Subcutaneous abdominal adipose tissue (tissue), 5 donors: Measurements from ENCODE around the gene RNASE7.
A peak's percentile ranks its signal among the peaks of the same experiment; 100 is the strongest.

Source experiments
- H3K27ac ChIP-seq: one replicate; pipeline ENCODE4 v1.7.0; 2013; ENCODE audit warnings: low read depth, mild to moderate bottlenecking, inconsistent platforms, low read length, moderate library complexity
- H3K27me3 ChIP-seq, 5 donors: one replicate each; pipeline ENCODE4 v1.7.0; 2013; ENCODE audit warnings: low read length in 5 of 5, inconsistent platforms in 1 of 5; ENCODE audit not compliant: control insufficient read depth in 5 of 5, insufficient read depth in 4 of 5
- H3K36me3 ChIP-seq, 5 donors: one replicate each; pipeline ENCODE4 v1.7.0; 2013; ENCODE audit warnings: low read length in 5 of 5; ENCODE audit not compliant: control insufficient read depth in 5 of 5, insufficient read depth in 5 of 5
- H3K4me1 ChIP-seq, 5 donors: one replicate each; pipeline ENCODE4 v1.7.0; 2013; ENCODE audit warnings: low read length in 5 of 5, mild to moderate bottlenecking in 3 of 5, moderate library complexity in 1 of 5; ENCODE audit not compliant: control insufficient read depth in 5 of 5, insufficient read depth in 5 of 5
- H3K4me3 ChIP-seq, 5 donors: one replicate each; pipeline ENCODE4 v1.7.0; 2013; ENCODE audit warnings: low read length in 5 of 5, low read depth in 1 of 5
- H3K9ac ChIP-seq, 5 donors: one replicate each; pipeline ENCODE4 v1.7.0; 2013; ENCODE audit warnings: low read length in 5 of 5, mild to moderate bottlenecking in 4 of 5, moderate library complexity in 3 of 5
- H3K9me3 ChIP-seq, 5 donors: one replicate each; pipeline ENCODE4 v1.7.0; 2013; ENCODE audit warnings: low read length in 5 of 5; ENCODE audit not compliant: control insufficient read depth in 5 of 5
- donor health status: healthy.
- donor health status: healthy.
- donor health status: healthy.
- donor health status: healthy.
- donor health status: healthy.

The RNASE7 gene

GRCh38 chr14:21081521-21082142 is 39.5 kb downstream of the RNASE7 start:
- Histone ChIP-seq H3K9me3 (no peaks in the 10 kb centered on the region), H3K27ac (no peak overlapping the region), H3K4me1 (peaks cover 0 to 42% (median 26%) of the 10 kb centered on the region in 5 donors), H3K4me3 (no peak overlapping the region), H3K9ac (no peak overlapping the region), H3K27me3 (no peaks in the 10 kb centered on the region), H3K36me3 (peaks cover 27 to 98% (median 89%) of the 10 kb centered on the region in 5 donors)

- Histone ChIP-seq H3K4me3 (no peak overlapping the region), H3K27me3 (no peaks in the 10 kb centered on the region), H3K36me3 (peaks cover 21 to 99% (median 90%) of the 10 kb centered on the region in 5 donors), H3K9me3 (no peaks in the 10 kb centered on the region), H3K9ac (peak overlapping the region in 1 of 5 donors; percentile 27), H3K4me1 (peaks cover 0 to 56% (median 38%) of the 10 kb centered on the region in 5 donors), H3K27ac (peak overlapping the region; percentile 89)
Measured at GRCh38 chr14:21083565-21084325, 41.6 kb downstream of the RNASE7 start.

GRCh38 chr14:21084396-21084795 is 42.2 kb downstream of the RNASE7 start:
- Histone ChIP-seq H3K9me3 (no peaks in the 10 kb centered on the region), H3K27ac (peak overlapping the region; percentile 89), H3K36me3 (peaks cover 21 to 99% (median 90%) of the 10 kb centered on the region in 5 donors), H3K4me3 (no peak overlapping the region), H3K4me1 (peaks cover 3 to 56% (median 38%) of the 10 kb centered on the region in 5 donors), H3K27me3 (no peaks in the 10 kb centered on the region), H3K9ac (peak overlapping the region in 1 of 5 donors; percentile 74)

GRCh38 chr14:21084998-21085853 is 43.1 kb downstream of the RNASE7 start:
- H3K9ac ChIP-seq: peak overlapping the region in 4 of 5 donors; percentile 33 to 74 (median 46)
- peak overlapping the region; percentile 89 for H3K27ac ChIP-seq

GRCh38 chr14:21086908-21087293 is 44.7 kb downstream of the RNASE7 start:
- no peaks in the 10 kb centered on the region for H3K27me3 ChIP-seq
- peaks cover 6 to 62% (median 38%) of the 10 kb centered on the region in 5 donors for H3K4me1 ChIP-seq
- no peaks in the 10 kb centered on the region for H3K9me3 ChIP-seq
- peaks cover 17 to 99% (median 86%) of the 10 kb centered on the region in 5 donors for H3K36me3 ChIP-seq
- H3K4me3 ChIP-seq: no peak overlapping the region
- peak overlapping the region; percentile 89 for H3K27ac ChIP-seq
- H3K9ac ChIP-seq: peak overlapping the region in 2 of 5 donors; percentile 9 to 34

More at GRCh38 chr14:21084998-21085853, 43.1 kb downstream of the RNASE7 start:
- H3K4me1 ChIP-seq: peaks cover 6 to 62% (median 38%) of the 10 kb centered on the region in 5 donors
- H3K27me3 ChIP-seq: no peaks in the 10 kb centered on the region
- H3K9me3 ChIP-seq: no peaks in the 10 kb centered on the region
- H3K36me3 ChIP-seq: peaks cover 17 to 99% (median 90%) of the 10 kb centered on the region in 5 donors
- H3K4me3 ChIP-seq: peak overlapping the region in 1 of 5 donors; percentile 29

- no peaks in the 10 kb centered on the region for H3K27me3 ChIP-seq
- H3K9me3 ChIP-seq: no peaks in the 10 kb centered on the region
- H3K4me1 ChIP-seq: peaks cover 6 to 61% (median 43%) of the 10 kb centered on the region in 5 donors
- peak overlapping the region in 2 of 5 donors; percentile 34 to 35 for H3K9ac ChIP-seq
- peaks cover 17 to 97% (median 80%) of the 10 kb centered on the region in 5 donors for H3K36me3 ChIP-seq
- no peak overlapping the region for H3K4me3 ChIP-seq
- peak overlapping the region; percentile 89 for H3K27ac ChIP-seq
Measured at GRCh38 chr14:21087294-21088091, 45.3 kb downstream of the RNASE7 start.

GRCh38 chr14:21088687-21089086 is 46.5 kb downstream of the RNASE7 start:
- Histone ChIP-seq H3K27me3 (no peaks in the 10 kb centered on the region), H3K27ac (peak overlapping the region; percentile 89), H3K4me1 (peaks cover 6 to 60% (median 43%) of the 10 kb centered on the region in 5 donors), H3K9ac (no peak overlapping the region), H3K36me3 (peaks cover 17 to 94% (median 77%) of the 10 kb centered on the region in 5 donors), H3K9me3 (no peaks in the 10 kb centered on the region), H3K4me3 (no peak overlapping the region)

- Histone ChIP-seq H3K9ac (no peak overlapping the region), H3K4me1 (peaks cover 6 to 60% (median 42%) of the 10 kb centered on the region in 5 donors), H3K36me3 (peaks cover 14 to 88% (median 72%) of the 10 kb centered on the region in 5 donors), H3K27me3 (no peaks in the 10 kb centered on the region), H3K4me3 (no peak overlapping the region), H3K9me3 (no peaks in the 10 kb centered on the region), H3K27ac (peak overlapping the region; percentile 89)
Measured at GRCh38 chr14:21089271-21089670, 47.1 kb downstream of the RNASE7 start.

GRCh38 chr14:21089877-21090193 is 47.7 kb downstream of the RNASE7 start:
- no peaks in the 10 kb centered on the region for H3K9me3 ChIP-seq
- no peaks in the 10 kb centered on the region for H3K27me3 ChIP-seq
- peaks cover 6 to 56% (median 37%) of the 10 kb centered on the region in 5 donors for H3K4me1 ChIP-seq
- no peak overlapping the region for H3K9ac ChIP-seq
- no peak overlapping the region for H3K27ac ChIP-seq
- no peak overlapping the region for H3K4me3 ChIP-seq
- H3K36me3 ChIP-seq: peaks cover 10 to 82% (median 66%) of the 10 kb centered on the region in 5 donors
